Measurements from ENCODE around the gene SUPT5H. TPM values are rescaled to one million over a fixed set of nuclear protein-coding genes. Genes with fewer than 3 reads are reported as not detected.

The SUPT5H gene
- total and polyA plus RNA-seq, 2 of the 13 experiments (the other 11 are each of a cell fraction or from before 2014, with no cell fraction given), result 48.2 to 51.7 TPM

DNA sequence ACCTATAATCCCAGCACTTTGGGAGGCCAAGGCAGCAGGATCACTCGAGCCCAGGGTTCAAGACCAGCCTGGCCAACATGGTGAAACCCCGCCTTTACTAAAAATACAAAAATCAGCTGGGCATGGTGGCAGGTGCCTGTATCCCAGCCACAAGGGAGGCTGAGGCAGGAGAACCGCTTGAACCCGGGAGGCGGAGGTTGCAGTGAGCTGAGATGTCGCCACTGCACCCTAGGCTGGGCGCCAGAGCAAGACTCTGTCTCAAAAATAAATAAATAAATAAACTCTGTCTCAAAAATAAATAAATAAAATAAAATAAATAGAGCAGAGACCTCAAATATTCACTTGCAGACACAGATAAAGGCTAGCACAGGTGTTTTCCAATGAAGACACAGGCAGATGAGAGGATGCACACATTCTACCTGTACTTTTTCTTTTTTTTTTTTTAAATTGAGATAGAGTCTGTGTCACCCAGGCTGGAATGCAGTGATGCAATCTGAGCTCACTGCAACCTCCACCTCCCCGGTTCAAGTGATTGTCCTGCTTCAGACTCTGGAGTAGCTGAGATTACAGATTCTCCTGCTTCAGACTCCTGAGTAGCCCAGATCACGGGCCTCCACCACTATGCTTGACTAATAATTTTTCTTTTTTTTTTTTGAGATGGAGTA is 7.0 kb upstream of the SUPT5H start (continued):
- TF ChIP-seq SOX5 (CRISPR knock-in tag; IDR thresholded peaks at IDR 0.05; ENCODE audit: borderline replicate concordance) (no peak), SIN3A (IDR thresholded peaks at IDR 0.05; ENCODE audit: borderline replicate concordance, low read depth, low read length) (no peak), ZNF230 (CRISPR knock-in tag; IDR thresholded peaks at IDR 0.05) (no peak), ZSCAN30 (CRISPR knock-in tag; IDR thresholded peaks at IDR 0.05) (no peak), HDAC6 (IDR thresholded peaks at IDR 0.05; ENCODE audit: low read depth, low read length) (no peak), YY1 (IDR thresholded peaks at IDR 0.05; ENCODE audit: insufficient read depth, insufficient replicate concordance, low read depth, low read length) (no peak), SP140L (CRISPR knock-in tag; IDR thresholded peaks at IDR 0.05; ENCODE audit: borderline replicate concordance) (no peak), SALL2 (CRISPR knock-in tag; IDR thresholded peaks at IDR 0.05) (no peak), ZNF225 (CRISPR knock-in tag; IDR thresholded peaks at IDR 0.05) (no peak), PHF8 (CRISPR knock-in tag; IDR thresholded peaks at IDR 0.05) (no peak), ZNF18 (CRISPR knock-in tag; IDR thresholded peaks at IDR 0.05; ENCODE audit: insufficient replicate concordance) (no peak), FOSL2 (CRISPR knock-in tag; IDR thresholded peaks at IDR 0.05) (peak; percentile 69), ELF3 (CRISPR knock-in tag; IDR thresholded peaks at IDR 0.05) (no peak), REL (CRISPR knock-in tag; conservative IDR thresholded peaks at IDR 0.05) (no peak), RAD51 (IDR thresholded peaks at IDR 0.05; ENCODE audit: borderline replicate concordance) (no peak), CSRNP1 (CRISPR knock-in tag; IDR thresholded peaks at IDR 0.05) (no peak), ZNF770 (CRISPR knock-in tag; IDR thresholded peaks at IDR 0.05) (peak; percentile 55; the same call in 1 of the 2 replicates), ZNF17 (CRISPR knock-in tag; IDR thresholded peaks at IDR 0.05) (no peak), ZNF513 (CRISPR knock-in tag; conservative IDR thresholded peaks at IDR 0.05) (no peak)
- TF ChIP-seq, protein P1, sequence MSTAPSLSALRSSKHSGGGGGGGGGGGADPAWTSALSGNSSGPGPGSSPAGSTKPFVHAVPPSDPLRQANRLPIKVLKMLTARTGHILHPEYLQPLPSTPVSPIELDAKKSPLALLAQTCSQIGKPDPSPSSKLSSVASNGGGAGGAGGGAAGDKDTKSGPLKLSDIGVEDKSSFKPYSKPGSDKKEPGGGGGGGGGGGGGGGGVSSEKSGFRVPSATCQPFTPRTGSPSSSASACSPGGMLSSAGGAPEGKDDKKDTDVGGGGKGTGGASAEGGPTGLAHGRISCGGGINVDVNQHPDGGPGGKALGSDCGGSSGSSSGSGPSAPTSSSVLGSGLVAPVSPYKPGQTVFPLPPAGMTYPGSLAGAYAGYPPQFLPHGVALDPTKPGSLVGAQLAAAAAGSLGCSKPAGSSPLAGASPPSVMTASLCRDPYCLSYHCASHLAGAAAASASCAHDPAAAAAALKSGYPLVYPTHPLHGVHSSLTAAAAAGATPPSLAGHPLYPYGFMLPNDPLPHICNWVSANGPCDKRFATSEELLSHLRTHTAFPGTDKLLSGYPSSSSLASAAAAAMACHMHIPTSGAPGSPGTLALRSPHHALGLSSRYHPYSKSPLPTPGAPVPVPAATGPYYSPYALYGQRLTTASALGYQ (CRISPR knock-in tag; IDR thresholded peaks at IDR 0.05), result no peak
